Thyroid gland (tissue), 4 donors: ENCODE measurements around the gene CTIF. TPM values are rescaled to one million over a fixed set of nuclear protein-coding genes. Genes with fewer than 3 reads are reported as not detected.

Source experiments
- DNase-seq, 2 donors: peaks; one replicate each; pipeline ENCODE4 v3.0.0-alpha.2; 2019
- H3K27ac ChIP-seq, 3 donors: fragments of 200-600 bp; sonication (generic); 1 replicate in 2 of 3; 2 replicates in 1 of 3; pipeline ENCODE4 v1.5.1; 2016 to 2019; ENCODE audit warnings: mild to moderate bottlenecking in 1 of 3, moderate library complexity in 1 of 3
- H3K27me3 ChIP-seq: fragments of 200-600 bp; sonication (generic); one replicate; pipeline ENCODE4 v1.5.1; 2019
- H3K36me3 ChIP-seq, 2 donors: fragments of 200-600 bp; sonication (generic); one replicate each; pipeline ENCODE4 v1.5.1; 2016 to 2019
- H3K4me1 ChIP-seq, 2 donors: fragments of 200-600 bp; sonication (generic); one replicate each; pipeline ENCODE4 v1.5.1; 2017 to 2019
- H3K4me3 ChIP-seq, 3 donors: fragments of 200-600 bp; sonication (generic); replicated peaks in 1 of 3; 1 replicate in 2 of 3; 2 replicates in 1 of 3; pipeline ENCODE4 v1.5.1; 2016; ENCODE audit warnings: mild to moderate bottlenecking in 1 of 3
- H3K9me3 ChIP-seq: fragments of 200-600 bp; sonication (generic); one replicate; pipeline ENCODE4 v1.5.1; 2017
- CTCF ChIP-seq, 6 experiments: fragments of 200-600 bp in 3 of 6; fragments of 450-650 bp in 3 of 6; sonication (generic) in 3 of 6; IDR thresholded peaks; one replicate each; pipeline ENCODE4 v1.5.1; 2016 to 2019; ENCODE audit warnings: antibody characterized with exemption in 6 of 6, mild to moderate bottlenecking in 2 of 6, inconsistent platforms in 1 of 6, moderate library complexity in 1 of 6
- POLR2A ChIP-seq, 2 donors: fragments of 450-650 bp; IDR thresholded peaks; one replicate each; pipeline ENCODE4 v1.6.1; 2017; ENCODE audit warnings: antibody characterized with exemption in 2 of 2, mild to moderate bottlenecking in 2 of 2, moderate library complexity in 1 of 2
- WGBS, 2 donors: methylation state at CpG; one replicate each; pipeline ENCODE4 v1.1.5; 2017; 5-methylcytosine and 5-hydroxymethylcytosine counted together
- intact Hi-C: fragments of 100-400 bp; cut with DNase I; formaldehyde crosslinking; loops from one replicate; pipeline ENCODE4 v1.15.1; 2023
- total RNA-seq, 4 donors: library from RNA; depleted of rRNA; stranded (reverse); fragments of >200 nt; gene quantifications; one replicate each; pipeline ENCODE4 v1.2.3, GENCODE V29; 2016

Gene CTIF
- total RNA-seq, 4 donors from 2014 or later = 18.7 to 29.8 (median 23.6) TPM

GRCh38 chr18:48702346-48703027, 163.7 kb downstream of the CTIF start:
- TF ChIP-seq CTCF (IDR thresholded peaks at IDR 0.05) (no peak), POLR2A (IDR thresholded peaks at IDR 0.05) (no peak)
- DNase-seq = no peak
- H3K27me3 ChIP-seq = no peaks in the 10 kb centered on the region
- no peaks in the 10 kb centered on the region for H3K36me3 ChIP-seq
- H3K27ac ChIP-seq = no peak overlapping the region
- no peak overlapping the region for H3K4me3 ChIP-seq
- WGBS, 2 donors = 86 to 92% methylated on average over 9 of the region's 9 CpGs
- H3K4me1 ChIP-seq = no peaks in the 10 kb centered on the region
- intact Hi-C loops = no loop called here
- H3K9me3 ChIP-seq = no peaks in the 10 kb centered on the region

GRCh38 chr18:48703028-48703386, 164.2 kb downstream of the CTIF start:
- no peak for DNase-seq
- intact Hi-C loops = no loop called here
- Histone ChIP-seq H3K4me3 (no peak overlapping the region), H3K9me3 (no peaks in the 10 kb centered on the region), H3K27me3 (no peaks in the 10 kb centered on the region), H3K27ac (no peak overlapping the region), H3K4me1 (no peaks in the 10 kb centered on the region), H3K36me3 (no peaks in the 10 kb centered on the region)
- WGBS, 2 donors = 71 to 75% methylated on average over 1 of the region's 1 CpG
- TF ChIP-seq POLR2A (IDR thresholded peaks at IDR 0.05) (no peak), CTCF (IDR thresholded peaks at IDR 0.05) (no peak)

- H3K27me3 ChIP-seq = no peaks in the 10 kb centered on the region
- intact Hi-C loops = no loop called here
- H3K4me1 ChIP-seq = no peaks in the 10 kb centered on the region
- no peak for TF ChIP-seq POLR2A (IDR thresholded peaks at IDR 0.05)
- TF ChIP-seq CTCF (IDR thresholded peaks at IDR 0.05) = no peak
- no peak for DNase-seq
- H3K4me3 ChIP-seq = no peak overlapping the region
- whole genome bisulfite sequencing, 2 donors = 81 to 86% methylated on average over 4 of the region's 4 CpGs
- H3K36me3 ChIP-seq = no peaks in the 10 kb centered on the region
- no peaks in the 10 kb centered on the region for H3K9me3 ChIP-seq
- H3K27ac ChIP-seq = no peak overlapping the region
Observed at GRCh38 chr18:48703418-48703817, 164.6 kb downstream of the CTIF start.

- intact Hi-C loops = no loop called here
- TF ChIP-seq CTCF (IDR thresholded peaks at IDR 0.05) (no peak), POLR2A (IDR thresholded peaks at IDR 0.05) (no peak)
Observed at GRCh38 chr18:48705043-48705442, 166.2 kb downstream of the CTIF start.

GRCh38 chr18:48705531-48705930, 166.7 kb downstream of the CTIF start:
- no peaks in the 10 kb centered on the region for H3K9me3 ChIP-seq
- no peak for DNase-seq
- 92 to 94% methylated on average over 10 to 11 of the region's 11 CpGs for WGBS, 2 donors
- intact Hi-C loops = no loop called here
- no peak overlapping the region for H3K27ac ChIP-seq
- no peaks in the 10 kb centered on the region for H3K36me3 ChIP-seq
- no peak overlapping the region for H3K4me3 ChIP-seq
- no peaks in the 10 kb centered on the region for H3K27me3 ChIP-seq
- peaks cover 0 to 4% of the 10 kb centered on the region in 2 donors for H3K4me1 ChIP-seq
- TF ChIP-seq CTCF (IDR thresholded peaks at IDR 0.05) (no peak), POLR2A (IDR thresholded peaks at IDR 0.05) (no peak)

More at GRCh38 chr18:48705043-48705442, 166.2 kb downstream of the CTIF start:
- peaks cover 0 to 4% of the 10 kb centered on the region in 2 donors for H3K4me1 ChIP-seq
- 88 to 89% methylated on average over 7 of the region's 7 CpGs for WGBS, 2 donors
- no peaks in the 10 kb centered on the region for H3K9me3 ChIP-seq
- no peaks in the 10 kb centered on the region for H3K36me3 ChIP-seq
- H3K27me3 ChIP-seq = no peaks in the 10 kb centered on the region
- H3K4me3 ChIP-seq = no peak overlapping the region
- no peak for DNase-seq
- no peak overlapping the region for H3K27ac ChIP-seq
